H1 (cell line): ENCODE results near the gene TECPR2. TPM values are rescaled to one million over a fixed set of nuclear protein-coding genes. Genes with fewer than 3 reads are reported as not detected.
A peak's percentile ranks its signal among the peaks of the same experiment; 100 is the strongest.

Experiments
- CTCF ChIA-PET: fragments of 300-600 bp; sonication (Branson Sonifier 250); formaldehyde crosslinking; loops from one replicate; lab custom pipeline; 2021; ENCODE audit not compliant: partially characterized antibody; lab: Charles Lee
- POLR2A ChIA-PET: fragments of 300-600 bp; sonication (Branson Sonifier 250); formaldehyde crosslinking; loops from one replicate; lab custom pipeline; 2021; ENCODE audit warnings: inconsistent platforms; ENCODE audit not compliant: partially characterized antibody; lab: Charles Lee
- DNase-seq, 2 experiments: peaks; one replicate each; pipeline versions ENCODE4 v3.0.0 to v3.0.0-alpha.2; 2010 to 2022; ENCODE audit warnings: low spot score in 2 of 2, low read depth in 1 of 2, mixed read lengths in 1 of 2
- FAIRE-seq: peaks from 2 replicates; lab custom pipeline; 2011; peaks lifted over from hg19 to GRCh38; lab: Jason Lieb, UNC
- H2AFZ ChIP-seq: 2 replicates; pipeline ENCODE4 v1.8.1; 2012; ENCODE audit warnings: low read length, inconsistent platforms
- H2AK5ac ChIP-seq: 2 replicates; pipeline ENCODE4 v1.6.1; 2013; ENCODE audit warnings: low read depth, low read length
- H2BK120ac ChIP-seq: replicated peaks from 2 replicates; pipeline ENCODE3; 2013; ENCODE audit warnings: low read depth, low read length, inconsistent platforms
- H2BK12ac ChIP-seq: 2 replicates; pipeline ENCODE4 v1.6.1; 2013; ENCODE audit warnings: low read depth, low read length
- H2BK15ac ChIP-seq: 2 replicates; pipeline ENCODE4 v1.6.1; 2013; ENCODE audit warnings: low read length
- H2BK20ac ChIP-seq: 2 replicates; pipeline ENCODE4 v1.6.1; 2013; ENCODE audit warnings: low read length
- H2BK5ac ChIP-seq: 2 replicates; pipeline ENCODE4 v1.6.1; 2013; ENCODE audit warnings: low read depth, low read length
- H3K14ac ChIP-seq: 2 replicates; pipeline ENCODE4 v1.6.1; 2013; ENCODE audit warnings: inconsistent platforms; ENCODE audit not compliant: insufficient read length
- H3K18ac ChIP-seq: 2 replicates; pipeline ENCODE4 v1.6.1; 2013; ENCODE audit warnings: low read length; ENCODE audit errors: extremely low read depth
- H3K23ac ChIP-seq: 2 replicates; pipeline ENCODE4 v1.6.1; 2013; ENCODE audit warnings: inconsistent platforms; ENCODE audit not compliant: insufficient read length
- H3K23me2 ChIP-seq: 2 replicates; pipeline ENCODE4 v1.6.1; 2013; ENCODE audit warnings: low read depth, low read length
- H3K27ac ChIP-seq: 2 replicates; pipeline ENCODE4 v1.6.1; 2011; ENCODE audit warnings: low read depth, low read length, inconsistent platforms
- H3K27me3 ChIP-seq, 4 experiments: replicated peaks in 1 of 4; 1 replicate in 1 of 4; 2 replicates in 3 of 4; pipeline versions ENCODE4 v1.6.1 to v1.8.1; 2011 to 2013; ENCODE audit warnings: low read length in 3 of 4, mild to moderate bottlenecking in 3 of 4, inconsistent platforms in 2 of 4, mixed read lengths in 2 of 4, moderate library complexity in 1 of 4; ENCODE audit not compliant: control insufficient read depth in 3 of 4, insufficient read depth in 3 of 4; ENCODE audit errors: extremely low read depth in 1 of 4
- H3K36me3 ChIP-seq, 4 experiments: 2 replicates each; pipeline versions ENCODE4 v1.6.1 to v1.8.1; 2011 to 2013; ENCODE audit warnings: mild to moderate bottlenecking in 4 of 4, low read length in 3 of 4, moderate library complexity in 2 of 4, control low read depth in 1 of 4, inconsistent platforms in 1 of 4; ENCODE audit not compliant: insufficient read depth in 4 of 4, control insufficient read depth in 2 of 4
- H3K4ac ChIP-seq: replicated peaks from 2 replicates; pipeline ENCODE3; 2013; ENCODE audit warnings: low read length, low read depth, mixed read lengths, inconsistent platforms; ENCODE audit not compliant: insufficient read length
- H3K4me1 ChIP-seq, 4 experiments: replicated peaks in 1 of 4; 1 replicate in 1 of 4; 2 replicates in 3 of 4; pipeline versions ENCODE4 v1.6.1 to v1.8.1; 2011 to 2013; ENCODE audit warnings: low read length in 3 of 4, inconsistent platforms in 2 of 4, mixed read lengths in 1 of 4; ENCODE audit not compliant: insufficient read depth in 4 of 4, control insufficient read depth in 3 of 4
- H3K4me2 ChIP-seq, 2 experiments: 2 replicates each; pipeline versions ENCODE4 v1.6.1 to v1.8.1; 2011 to 2013; ENCODE audit warnings: low read depth in 2 of 2, low read length in 2 of 2, control low read depth in 1 of 2, inconsistent platforms in 1 of 2, mild to moderate bottlenecking in 1 of 2; ENCODE audit not compliant: insufficient read depth in 1 of 2
- H3K4me3 ChIP-seq, 4 experiments: fragments of 200-600, 300-600 bp in 1 of 4; sonication (generic), shearing (Covaris generic), sonication (Bioruptor Twin) in 1 of 4; 2 replicates each; pipeline versions ENCODE4 v1.5.1 to v1.8.1; 2011 to 2016; ENCODE audit warnings: low read length in 4 of 4, low read depth in 3 of 4, control low read depth in 2 of 4, inconsistent platforms in 2 of 4, mild to moderate bottlenecking in 2 of 4, mixed read lengths in 1 of 4, moderate library complexity in 1 of 4; ENCODE audit not compliant: insufficient read depth in 2 of 4; ENCODE audit errors: extremely low read depth in 1 of 4
- H3K56ac ChIP-seq: replicated peaks from 2 replicates; pipeline ENCODE3; 2013; ENCODE audit warnings: low read depth, mild to moderate bottlenecking, mixed read lengths, low read length, inconsistent platforms; ENCODE audit not compliant: insufficient read length
- H3K79me1 ChIP-seq: 2 replicates; pipeline ENCODE4 v1.6.1; 2013; ENCODE audit warnings: low read depth, low read length, control low read depth
- H3K79me2 ChIP-seq, 2 experiments: 2 replicates each; pipeline versions ENCODE4 v1.6.1 to v1.8.1; 2012 to 2013; ENCODE audit warnings: low read length in 2 of 2, mild to moderate bottlenecking in 2 of 2, inconsistent platforms in 1 of 2; ENCODE audit not compliant: insufficient read depth in 2 of 2, control insufficient read depth in 1 of 2
- H3K9ac ChIP-seq, 4 experiments: replicated peaks in 1 of 4; 1 replicate in 1 of 4; 2 replicates in 3 of 4; pipeline versions ENCODE4 v1.6.1 to v1.8.1; 2011 to 2013; ENCODE audit warnings: low read depth in 3 of 4, low read length in 3 of 4, control low read depth in 2 of 4, mild to moderate bottlenecking in 2 of 4, moderate library complexity in 2 of 4, inconsistent platforms in 1 of 4; ENCODE audit errors: extremely low read depth in 1 of 4
- H3K9me3 ChIP-seq, 2 experiments: 2 replicates each; pipeline versions ENCODE4 v1.6.1 to v1.8.1; 2012 to 2013; ENCODE audit warnings: mild to moderate bottlenecking in 2 of 2, moderate library complexity in 2 of 2, control low read depth in 1 of 2, inconsistent platforms in 1 of 2, low read depth in 1 of 2, low read length in 1 of 2, mixed read lengths in 1 of 2; ENCODE audit not compliant: insufficient read depth in 2 of 2
- H4K20me1 ChIP-seq, 2 experiments: replicated peaks in 1 of 2; 2 replicates each; pipeline versions ENCODE3 to v1.8.1; 2011 to 2013; ENCODE audit warnings: inconsistent platforms in 2 of 2, low read length in 2 of 2, mild to moderate bottlenecking in 1 of 2; ENCODE audit not compliant: insufficient read depth in 2 of 2, control insufficient read depth in 1 of 2
- H4K5ac ChIP-seq: 2 replicates; pipeline ENCODE4 v1.6.1; 2013; ENCODE audit warnings: low read length, low read depth, mixed read lengths, inconsistent platforms; ENCODE audit not compliant: insufficient read length
- H4K8ac ChIP-seq: 2 replicates; pipeline ENCODE4 v1.8.0; 2013; ENCODE audit warnings: mild to moderate bottlenecking, moderate library complexity, low read length, inconsistent platforms; ENCODE audit not compliant: insufficient read depth; ENCODE audit errors: extremely low read depth
- H4K91ac ChIP-seq: replicated peaks from 2 replicates; pipeline ENCODE3; 2013; ENCODE audit warnings: low read length, mixed read lengths, inconsistent platforms; ENCODE audit not compliant: insufficient read length
- ASH2L ChIP-seq: fragments of 200-600, 300-600 bp; sonication (generic); IDR thresholded peaks from one replicate; pipeline ENCODE4 v1.7.1; 2017; ENCODE audit warnings: low read length
- CHD1 ChIP-seq: IDR thresholded peaks from 2 replicates; pipeline ENCODE4 v1.6.1; 2012; ENCODE audit warnings: low read depth, low read length, improper control_type of control experiment
- EGR1 ChIP-seq: IDR thresholded peaks from 2 replicates; pipeline ENCODE4 v1.6.1; 2011; ENCODE audit warnings: low read depth, low read length, borderline replicate concordance
- EZH2 ChIP-seq: fragments of 200-600 bp; sonication (generic); IDR thresholded peaks from 2 replicates; pipeline ENCODE4 v1.7.1; 2012; ENCODE audit warnings: low read depth, mild to moderate bottlenecking, moderate library complexity, low read length, inconsistent platforms; ENCODE audit not compliant: severe bottlenecking
- JUND ChIP-seq: IDR thresholded peaks from 2 replicates; pipeline ENCODE4 v1.6.1; 2011; ENCODE audit warnings: mild to moderate bottlenecking, improper control_type of control experiment, low read length
- KDM4A ChIP-seq: IDR thresholded peaks from one replicate; pipeline ENCODE4 v1.7.1; 2012; ENCODE audit warnings: low read depth, mild to moderate bottlenecking, moderate library complexity, low read length, inconsistent platforms; ENCODE audit not compliant: severe bottlenecking
- MAFK ChIP-seq: IDR thresholded peaks from 2 replicates; pipeline ENCODE4 v1.6.1; 2012; ENCODE audit warnings: low read depth, mild to moderate bottlenecking, improper control_type of control experiment, low read length
- RAD21 ChIP-seq, 2 experiments: IDR thresholded peaks in 1 of 2; conservative IDR thresholded peaks in 1 of 2; 2 replicates each; pipeline ENCODE4 v1.6.1; 2011; ENCODE audit warnings: low read depth in 2 of 2, low read length in 2 of 2, improper control_type of control experiment in 1 of 2, inconsistent platforms in 1 of 2, mild to moderate bottlenecking in 1 of 2, moderate library complexity in 1 of 2
- RXRA ChIP-seq: IDR thresholded peaks from 2 replicates; pipeline ENCODE4 v1.6.1; 2011; ENCODE audit warnings: low read depth, mild to moderate bottlenecking, low read length, moderate library complexity; ENCODE audit not compliant: insufficient read depth
- SIN3A ChIP-seq, 2 experiments: IDR thresholded peaks in 1 of 2; conservative IDR thresholded peaks in 1 of 2; 2 replicates each; pipeline ENCODE4 v1.6.1; 2011 to 2012; ENCODE audit warnings: low read length in 2 of 2, improper control_type of control experiment in 1 of 2, low read depth in 1 of 2, mild to moderate bottlenecking in 1 of 2
- SIRT6 ChIP-seq: IDR thresholded peaks from one replicate; pipeline ENCODE4 v1.7.1; 2012; ENCODE audit warnings: low read length, inconsistent platforms
- SP4 ChIP-seq: IDR thresholded peaks from 2 replicates; pipeline ENCODE4 v1.6.1; 2012; ENCODE audit warnings: low read length, inconsistent platforms
- YY1 ChIP-seq: IDR thresholded peaks from 2 replicates; pipeline ENCODE4 v1.6.1; 2011; ENCODE audit warnings: low read depth, mild to moderate bottlenecking, low read length
- WGBS, 2 experiments: shearing (Covaris generic) in 1 of 2; methylation state at CpG; one replicate each; pipeline versions ENCODE4 v1.1.6 to v1.1.7; 2013 to 2015; ENCODE audit warnings: low lambda C conversion rate in 2 of 2, mixed read lengths in 2 of 2, inconsistent platforms in 1 of 2, low coverage in 1 of 2, missing lambda C conversion rate in 1 of 2; ENCODE audit not compliant: insufficient replicate concordance in 2 of 2, insufficient coverage in 1 of 2, insufficient read length in 1 of 2; ENCODE audit errors: extremely low coverage in 1 of 2, missing lambda C conversion rate in 1 of 2; 5-methylcytosine and 5-hydroxymethylcytosine counted together
- polyA plus RNA-seq, 7 experiments: library from polyadenylated mRNA; depleted of rRNA in 3 of 7; stranded (reverse) in 5 of 7; unstranded in 2 of 7; fragments of >200 nt in 5 of 7; fragments of 200-250 nt in 2 of 7; gene quantifications; 1 replicate in 5 of 7; 2 replicates in 1 of 7; 4 replicates in 1 of 7; pipeline versions ENCODE4 v1.2.1 to v1.2.3, GENCODE V29; 2011 to 2013; ENCODE audit warnings: missing spikeins in 2 of 7, mixed read lengths in 2 of 7
- total RNA-seq: library from RNA; stranded (reverse); fragmentation: NEBNext Ultra II Directional; extraction: Animal tissue kit (Norgen Biotek cat#: 25700); gene quantifications from 2 replicates; pipeline ENCODE4 v1.2.1, GENCODE V29; 2021

TECPR2 gene
- total and polyA plus RNA-seq, 2 of the 8 experiments (the other 6 are each of a cell fraction or from before 2014, with no cell fraction given) = 6.8 to 19.4 TPM

DNA sequence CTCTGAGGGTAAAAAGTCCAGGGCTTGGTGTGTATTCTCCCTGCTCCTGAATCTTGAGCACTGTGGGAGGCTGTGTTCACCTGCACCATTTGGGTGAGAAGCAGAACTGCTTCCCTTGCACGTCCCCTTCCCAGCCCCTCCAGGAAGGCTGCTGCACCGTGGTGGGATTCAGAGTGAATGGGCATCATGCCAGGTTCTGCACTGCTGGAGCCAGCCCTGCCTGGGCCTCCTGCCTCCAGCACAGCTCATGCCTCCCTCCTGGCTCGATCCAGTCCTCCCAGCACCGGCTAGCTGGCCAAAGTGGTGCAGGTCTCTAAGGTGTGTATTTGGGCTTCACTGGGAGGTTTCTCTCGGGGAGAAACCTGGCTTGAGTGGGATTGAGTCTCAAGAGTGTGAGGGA, 92.0 kb downstream of the TECPR2 start:
- H2AK5ac ChIP-seq = no peak overlapping the region
- no peak overlapping the region for H4K5ac ChIP-seq
- H3K4me1 ChIP-seq = no peaks in the 10 kb centered on the region
- no peak overlapping the region for H3K18ac ChIP-seq
- no peak overlapping the region for H4K91ac ChIP-seq
- no peaks in the 10 kb centered on the region for H3K23me2 ChIP-seq
- H3K4me2 ChIP-seq = no peak overlapping the region
- no peak overlapping the region for H3K4ac ChIP-seq
- 84% methylated on average over 5 of the region's 5 CpGs; no CpG with 5 or more reads in 1 of the 2 experiments for WGBS, 2 experiments
- no peak overlapping the region for H2BK5ac ChIP-seq
- peaks cover 0 to 4% of the 10 kb centered on the region in 2 experiments for H4K20me1 ChIP-seq
- H3K9me3 ChIP-seq = no peaks in the 10 kb centered on the region
- POLR2A ChIA-PET = no interaction called here
- H3K4me3 ChIP-seq = no peak overlapping the region
- H3K36me3 ChIP-seq = peaks cover 2 to 12% (median 7%) of the 10 kb centered on the region in 4 experiments; a peak in 6 of 8 replicates
- no peaks in the 10 kb centered on the region for H3K79me2 ChIP-seq
- peak overlapping the region; percentile 84 for H4K8ac ChIP-seq
- H3K14ac ChIP-seq = no peak overlapping the region
- no peak overlapping the region for H2AFZ ChIP-seq
- H2BK15ac ChIP-seq = no peak overlapping the region
- H3K9ac ChIP-seq = no peak overlapping the region
- CTCF ChIA-PET = interaction anchor here (1.0 to 1.1 kb wide), 3 partner anchors 17 to 45 kb away, joined by 3 to 4 read pairs (median 3); no protein-coding TSS in a partner anchor
- no peak overlapping the region for H3K23ac ChIP-seq
- no peak overlapping the region for H2BK12ac ChIP-seq
- H3K27ac ChIP-seq = no peak overlapping the region
- H2BK120ac ChIP-seq = no peak overlapping the region
- no peaks in the 10 kb centered on the region for H3K27me3 ChIP-seq
- FAIRE-seq = no peak
- no peak for TF ChIP-seq ASH2L
- no peak for TF ChIP-seq MAFK
- no peak for TF ChIP-seq JUND
- no peak for TF ChIP-seq SIN3A (conservative IDR thresholded peaks at IDR 0.05 in 1 of 2, IDR thresholded peaks at IDR 0.05 in 1 of 2; ENCODE audit: low read depth in 1 of 2, low read length in 2 of 2)
- TF ChIP-seq RAD21 (IDR thresholded peaks at IDR 0.05 in 1 of 2, conservative IDR thresholded peaks at IDR 0.05 in 1 of 2; ENCODE audit: low read depth in 2 of 2, low read length in 2 of 2) = no peak
- no peak for TF ChIP-seq KDM4A
- no peak for TF ChIP-seq EZH2
- no peak for TF ChIP-seq RXRA
- no peak for TF ChIP-seq EGR1
- no peak for TF ChIP-seq SP4
- TF ChIP-seq SIRT6 = no peak
- TF ChIP-seq YY1 = no peak
- TF ChIP-seq CHD1 = no peak
- TF ChIP-seq, all 59 proteins: peak for 0
- Histone ChIP-seq H3K79me1 (no peaks in the 10 kb centered on the region), H3K56ac (no peak overlapping the region), H2BK20ac (no peak overlapping the region)
- no peak for DNase-seq
